HEK293 (cell line): ENCODE results near the gene DCD.

Experiments used
- CTCF ChIA-PET: fragments of 350-600 bp; formaldehyde crosslinking; extraction: SDS; loops from one replicate; lab custom pipeline; 2021; ENCODE audit warnings: antibody characterized with exemption; lab: Yijun Ruan, JAX
- POLR2A ChIA-PET: fragments of 300-600 bp; formaldehyde crosslinking; extraction: SDS; loops from one replicate; lab custom pipeline; 2020; ENCODE audit warnings: antibody characterized with exemption, inconsistent platforms; lab: Yijun Ruan, JAX
- H3K27ac ChIP-seq: fragments of 200-500 bp; sonication (Bioruptor generic); 2 replicates; pipeline ENCODE4 v1.5.1; 2014; ENCODE audit warnings: low read depth, low read length, control low read depth, inconsistent platforms; ENCODE audit errors: extremely low read depth
- H3K36me3 ChIP-seq, 2 experiments: fragments of 200-500 bp in 1 of 2; sonication (Bioruptor generic) in 1 of 2; 1 replicate in 1 of 2; 2 replicates in 1 of 2; pipeline ENCODE4 v1.5.1; 2014 to 2017; ENCODE audit warnings: inconsistent platforms in 2 of 2, low read length in 2 of 2; ENCODE audit not compliant: control insufficient read depth in 2 of 2, insufficient read depth in 1 of 2
- H3K4me1 ChIP-seq: fragments of 200-500 bp; sonication (Bioruptor generic); 2 replicates; pipeline ENCODE4 v1.5.1; 2014; ENCODE audit warnings: mild to moderate bottlenecking, low read length, inconsistent platforms; ENCODE audit not compliant: control insufficient read depth, insufficient read depth
- H3K4me3 ChIP-seq: 2 replicates; pipeline ENCODE4 v1.5.1; 2011; ENCODE audit warnings: low read depth, mild to moderate bottlenecking, control low read depth, low read length, moderate library complexity
- H3K9me3 ChIP-seq: fragments of 200-500 bp; sonication (Bioruptor generic); 2 replicates; pipeline ENCODE4 v1.5.1; 2014; ENCODE audit warnings: low read depth, low read length, inconsistent platforms; ENCODE audit not compliant: control insufficient read depth, insufficient read depth
- PRDM6 ChIP-seq: fragments of 450-650 bp; formaldehyde crosslinking; IDR thresholded peaks from 2 replicates; pipeline ENCODE4 v1.5.1; 2017; ENCODE audit warnings: missing biosample characterization, missing genetic modification characterization
- SP2 ChIP-seq: fragments of 450-650 bp; formaldehyde crosslinking; IDR thresholded peaks from 2 replicates; pipeline ENCODE4 v1.5.1; 2016; ENCODE audit warnings: missing biosample characterization, missing genetic modification characterization
- YY1 ChIP-seq: fragments of 450-650 bp; formaldehyde crosslinking; IDR thresholded peaks from 2 replicates; pipeline ENCODE4 v1.5.1; 2018; ENCODE audit warnings: missing biosample characterization, missing genetic modification characterization
- ZFP41 ChIP-seq: fragments of 450-650 bp; formaldehyde crosslinking; IDR thresholded peaks from 2 replicates; pipeline ENCODE4 v1.5.1; 2016; ENCODE audit warnings: missing biosample characterization, missing genetic modification characterization, borderline replicate concordance
- ZIC2 ChIP-seq: fragments of 450-650 bp; formaldehyde crosslinking; IDR thresholded peaks from 2 replicates; pipeline ENCODE4 v1.5.1; 2016; ENCODE audit warnings: missing biosample characterization, missing genetic modification characterization
- ZNF138 ChIP-seq: fragments of 450-650 bp; formaldehyde crosslinking; IDR thresholded peaks from 2 replicates; pipeline ENCODE4 v1.5.1; 2016; ENCODE audit warnings: missing biosample characterization, missing genetic modification characterization, borderline replicate concordance
- ZNF19 ChIP-seq: fragments of 450-650 bp; formaldehyde crosslinking; IDR thresholded peaks from 2 replicates; pipeline ENCODE4; 2016; ENCODE audit warnings: missing biosample characterization, missing genetic modification characterization, low read depth
- ZNF24 ChIP-seq: fragments of 450-650 bp; formaldehyde crosslinking; IDR thresholded peaks from 2 replicates; pipeline ENCODE4 v1.5.1; 2016; ENCODE audit warnings: missing biosample characterization, missing genetic modification characterization
- ZNF274 ChIP-seq, 2 experiments: fragments of 200-500 bp in 1 of 2; fragments of 450-650 bp in 1 of 2; sonication (Bioruptor generic) in 1 of 2; formaldehyde crosslinking in 1 of 2; IDR thresholded peaks; 2 replicates each; pipeline versions ENCODE4 v1.5.1 to v1.6.1; 2014 to 2016; ENCODE audit warnings: borderline replicate concordance in 1 of 2, inconsistent platforms in 1 of 2, low read length in 1 of 2, missing biosample characterization in 1 of 2, missing genetic modification characterization in 1 of 2
- ZNF350 ChIP-seq: fragments of 450-650 bp; formaldehyde crosslinking; IDR thresholded peaks from 2 replicates; pipeline ENCODE4 v1.5.0; 2017; ENCODE audit warnings: missing biosample characterization, mild to moderate bottlenecking, missing genetic modification characterization
- ZNF560 ChIP-seq: fragments of 450-650 bp; formaldehyde crosslinking; IDR thresholded peaks from 2 replicates; pipeline ENCODE4 v1.5.1; 2017; ENCODE audit warnings: missing biosample characterization, missing genetic modification characterization, borderline replicate concordance
- ZNF585B ChIP-seq: fragments of 450-650 bp; formaldehyde crosslinking; IDR thresholded peaks from 2 replicates; pipeline ENCODE4 v1.5.1; 2016; ENCODE audit warnings: missing biosample characterization, missing genetic modification characterization
- ZNF596 ChIP-seq: fragments of 450-650 bp; IDR thresholded peaks from 2 replicates; pipeline ENCODE4 v1.5.0; 2018; ENCODE audit warnings: missing biosample characterization, mild to moderate bottlenecking, missing genetic modification characterization, moderate library complexity
- ZNF610 ChIP-seq: fragments of 450-650 bp; formaldehyde crosslinking; IDR thresholded peaks from 2 replicates; pipeline ENCODE4 v1.5.1; 2016; ENCODE audit warnings: missing biosample characterization, missing genetic modification characterization, borderline replicate concordance
- ZNF645 ChIP-seq: fragments of 450-650 bp; formaldehyde crosslinking; IDR thresholded peaks from 2 replicates; pipeline ENCODE4; 2016; ENCODE audit warnings: missing biosample characterization, missing genetic modification characterization
- TF ChIP-seq, protein P1 (sequence below): fragments of 450-650 bp; formaldehyde crosslinking; IDR thresholded peaks from 2 replicates; pipeline ENCODE4 v1.5.1; 2016; ENCODE audit warnings: missing biosample characterization, missing genetic modification characterization
- TF ChIP-seq, protein P2 (sequence below): fragments of 450-650 bp; formaldehyde crosslinking; IDR thresholded peaks from 2 replicates; pipeline ENCODE4 v1.5.1; 2016; ENCODE audit warnings: missing biosample characterization, missing genetic modification characterization

DCD gene

DNA sequence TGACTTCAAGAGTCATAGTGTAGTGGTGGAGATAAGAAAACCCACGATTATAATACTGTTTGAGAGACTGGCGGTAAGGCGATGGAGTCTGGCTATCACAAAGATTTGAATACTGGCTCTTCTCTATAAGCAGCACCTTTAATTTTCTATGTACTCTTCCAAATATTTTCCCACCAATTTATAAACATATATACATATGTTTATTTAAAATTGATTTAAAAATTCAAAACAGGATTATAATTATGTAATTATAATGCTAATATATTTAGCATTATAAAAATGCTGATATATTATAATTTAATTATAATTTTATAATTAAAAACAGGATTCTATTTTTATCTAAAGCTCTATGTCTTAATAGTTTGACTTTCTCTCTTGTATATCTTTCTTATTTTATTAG lies 15.4 kb upstream of the DCD start:
- no peaks in the 10 kb centered on the region for H3K4me1 ChIP-seq
- H3K36me3 ChIP-seq, result no peaks in the 10 kb centered on the region
- no peak overlapping the region for H3K27ac ChIP-seq
- CTCF ChIA-PET, result interaction anchor here (0.7 to 1.8 kb wide), 4 partner anchors 16 to 192 kb away, joined by 3 to 9 read pairs (median 4); no protein-coding TSS in a partner anchor
- H3K4me3 ChIP-seq, result no peak overlapping the region
- no peaks in the 10 kb centered on the region for H3K9me3 ChIP-seq
- TF ChIP-seq YY1 (tag by site-specific recombination) (no peak), ZNF610 (tag by site-specific recombination) (no peak), PRDM6 (tag by site-specific recombination) (no peak), ZNF560 (tag by site-specific recombination) (no peak), SP2 (tag by site-specific recombination) (no peak), ZFP41 (tag by site-specific recombination) (no peak), ZNF19 (tag by site-specific recombination) (no peak), ZNF138 (tag by site-specific recombination) (no peak)
- POLR2A ChIA-PET, result no interaction called here

GRCh38 chr12:54662026-54662425 lies 13.9 kb upstream of the DCD start:
- no peak overlapping the region for H3K4me3 ChIP-seq
- ChIA-PET POLR2A (no interaction called here), CTCF (interaction anchor here (1.0 to 1.8 kb wide), 3 partner anchors 10 to 64 kb away, joined by 5 to 9 read pairs (median 5); no protein-coding TSS in a partner anchor)
- no peaks in the 10 kb centered on the region for H3K4me1 ChIP-seq
- no peaks in the 10 kb centered on the region for H3K9me3 ChIP-seq
- H3K36me3 ChIP-seq, result no peaks in the 10 kb centered on the region
- TF ChIP-seq, protein P1, sequence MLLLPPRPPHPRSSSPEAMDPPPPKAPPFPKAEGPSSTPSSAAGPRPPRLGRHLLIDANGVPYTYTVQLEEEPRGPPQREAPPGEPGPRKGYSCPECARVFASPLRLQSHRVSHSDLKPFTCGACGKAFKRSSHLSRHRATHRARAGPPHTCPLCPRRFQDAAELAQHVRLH (tag by site-specific recombination), result no peak
- TF ChIP-seq ZNF645 (tag by site-specific recombination), result no peak
- no peak for TF ChIP-seq ZNF585B (tag by site-specific recombination)
- TF ChIP-seq, protein P2, sequence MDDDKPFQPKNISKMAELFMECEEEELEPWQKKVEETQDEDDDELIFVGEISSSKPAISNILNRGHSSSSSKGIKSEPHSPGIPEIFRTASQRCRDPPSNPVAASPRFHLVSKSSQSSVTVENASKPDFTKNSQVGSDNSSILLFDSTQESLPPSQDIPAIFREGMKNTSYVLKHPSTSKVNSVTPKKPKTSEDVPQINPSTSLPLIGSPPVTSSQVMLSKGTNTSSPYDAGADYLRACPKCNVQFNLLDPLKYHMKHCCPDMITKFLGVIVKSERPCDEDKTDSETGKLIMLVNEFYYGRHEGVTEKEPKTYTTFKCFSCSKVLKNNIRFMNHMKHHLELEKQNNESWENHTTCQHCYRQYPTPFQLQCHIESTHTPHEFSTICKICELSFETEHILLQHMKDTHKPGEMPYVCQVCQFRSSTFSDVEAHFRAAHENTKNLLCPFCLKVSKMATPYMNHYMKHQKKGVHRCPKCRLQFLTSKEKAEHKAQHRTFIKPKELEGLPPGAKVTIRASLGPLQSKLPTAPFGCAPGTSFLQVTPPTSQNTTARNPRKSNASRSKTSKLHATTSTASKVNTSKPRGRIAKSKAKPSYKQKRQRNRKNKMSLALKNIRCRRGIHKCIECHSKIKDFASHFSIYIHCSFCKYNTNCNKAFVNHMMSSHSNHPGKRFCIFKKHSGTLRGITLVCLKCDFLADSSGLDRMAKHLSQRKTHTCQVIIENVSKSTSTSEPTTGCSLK (tag by site-specific recombination), result no peak
- TF ChIP-seq ZNF24 (tag by site-specific recombination), result no peak
- TF ChIP-seq ZIC2 (tag by site-specific recombination), result no peak
- no peak for TF ChIP-seq ZNF274 (IDR thresholded peaks at IDR 0.05; ENCODE audit: low read length)
- no peak for TF ChIP-seq ZNF274 (tag by site-specific recombination; IDR thresholded peaks at IDR 0.05; ENCODE audit: borderline replicate concordance)
- no peak for TF ChIP-seq ZNF596 (tag by site-specific recombination)
- no peak for TF ChIP-seq ZNF350 (tag by site-specific recombination)
- no peak overlapping the region for H3K27ac ChIP-seq
